Heart left ventricle (tissue), 16 donors: Measurements from ENCODE around the gene GPC6. TPM values are rescaled to one million over a fixed set of nuclear protein-coding genes. Genes with fewer than 3 reads are reported as not detected.
"Not testable (repeated sequence)": the region's sequence is repeated elsewhere in the genome, so short reads cannot be mapped to it uniquely, and the experiment has no call there.

ENCODE experiments used
- ATAC-seq, 4 donors: fragments of 200-7000 bp; cut with Tn5 transposase; one replicate each; pipeline ENCODE4 v1.9.1; 2020 to 2022; ENCODE audit warnings: moderate library complexity in 4 of 4, mild to moderate bottlenecking in 3 of 4, moderate number of reproducible peaks in 1 of 4
- DNase-seq, 5 donors: peaks; one replicate each; pipeline ENCODE4 v3.0.0-alpha.2; 2020
- H3K27ac ChIP-seq, 12 donors: fragments of 200-600 bp; sonication (generic) in 4 of 12; one replicate each; pipeline versions ENCODE4 v1.5.0 to v1.8.0; 2016 to 2022; ENCODE audit warnings: mild to moderate bottlenecking in 2 of 12
- H3K27me3 ChIP-seq, 9 donors: fragments of 200-600 bp; sonication (generic) in 2 of 9; one replicate each; pipeline versions ENCODE4 v1.5.1 to v1.8.0; 2016 to 2022; ENCODE audit warnings: mild to moderate bottlenecking in 3 of 9
- H3K36me3 ChIP-seq, 9 donors: fragments of 200-600 bp; sonication (generic) in 2 of 9; one replicate each; pipeline versions ENCODE4 v1.5.0 to v1.8.0; 2018 to 2022; ENCODE audit warnings: mild to moderate bottlenecking in 2 of 9
- H3K4me1 ChIP-seq, 12 donors: fragments of 200-600 bp; sonication (generic) in 4 of 12; one replicate each; pipeline versions ENCODE4 v1.5.0 to v1.8.0; 2016 to 2022; ENCODE audit warnings: mild to moderate bottlenecking in 3 of 12
- H3K4me3 ChIP-seq, 12 donors: fragments of 200-600 bp; sonication (generic) in 4 of 12; one replicate each; pipeline versions ENCODE4 v1.5.0 to v1.8.0; 2017 to 2022; ENCODE audit warnings: mild to moderate bottlenecking in 9 of 12, moderate library complexity in 4 of 12
- H3K9me3 ChIP-seq, 12 donors: fragments of 200-600 bp; sonication (generic) in 4 of 12; one replicate each; pipeline versions ENCODE4 v1.5.0 to v1.8.0; 2016 to 2022; ENCODE audit warnings: mild to moderate bottlenecking in 1 of 12
- POLR2A ChIP-seq, 2 donors: fragments of 450-650 bp; IDR thresholded peaks; one replicate each; pipeline ENCODE4 v1.6.1; 2017; ENCODE audit warnings: antibody characterized with exemption in 2 of 2, mild to moderate bottlenecking in 2 of 2, moderate library complexity in 2 of 2
- WGBS, 4 donors: extraction: QIAGEN DNeasy Blood & Tissue Kit in 2 of 4; methylation state at CpG; one replicate each; pipeline versions ENCODE4 v1.1.5 to v1.1.7; 2013 to 2018; 5-methylcytosine and 5-hydroxymethylcytosine counted together
- intact Hi-C, 10 donors: fragments of 100-400 bp; cut with DNase I; formaldehyde crosslinking; loops; one replicate each; pipeline versions ENCODE4 v1.11.1 to v1.14.2; 2022
- polyA plus RNA-seq, 2 donors: library from polyadenylated mRNA; stranded (reverse); fragments of 200-250 nt; gene quantifications; one replicate each; pipeline ENCODE4 v1.2.3, GENCODE V29; 2013
- total RNA-seq, 9 donors: library from RNA; depleted of rRNA in 2 of 9; stranded (reverse); fragments of >200 nt in 2 of 9; fragmentation: NEBNext Ultra II Directional in 3 of 9; extraction: Animal tissue kit (Norgen Biotek cat#: 25700) in 3 of 9; gene quantifications; one replicate each; pipeline versions ENCODE4 v1.1.0 to v1.2.4, GENCODE V29; 2016 to 2023
- TF ChIP-seq, protein P1 (sequence below), 12 donors: fragments of 200-600 bp; sonication (generic) in 4 of 12; IDR thresholded peaks; one replicate each; pipeline versions ENCODE4 v1.5.0 to v1.8.0; 2018 to 2022; ENCODE audit warnings: antibody characterized with exemption in 12 of 12, mild to moderate bottlenecking in 5 of 12
- donor health status: ischemic (EF 13 %, LVEDD 7.1; RV severe dilation, severe dysfunction).
- donor health status: healthy with polysubstance abuse.
- donor health status: DM: no; HTN: yes; CAD: no.
- donor health status: DM: no; HTN: no; CAD: no.
- donor health status: ischemic (EF 25% LVEDD 6.9; RV normal size, moderate dysfunction).
- donor health status: ischemic (EF 25% LVEDD 5.7; RV mildly dilated, moderate dysfunction).
- donor health status: healthy.
- donor health status: DM: yes; HTN: yes; CAD: no.
- donor health status: ischemic (EF 35%, LVEDD 5.7; RV mildly dilated, moderate dysfunction).
- donor health status: nonischemic (EF 11% LVEDD 7.7; RV severe dilation, severe dysfunction).
- donor health status: DM: yes; HTN: yes; CAD: no.
- donor health status: PGD.
- donor health status: ischemic (EF 29% LVEDD 5.4; RV normal size, mild dysfunction).
- donor health status: nonischemic (EF 23%, LVEDD 6.1; RV moderate dilation, normal function).

The GPC6 gene
- total and polyA plus RNA-seq, 11 donors: 0.08 to 6.2 (median 2.0) TPM

GRCh38 chr13:94204163-94204562 lies 977.6 kb downstream of the GPC6 start:
- DNase-seq (no peak), ATAC-seq (no peak)
- TF ChIP-seq, protein P1, sequence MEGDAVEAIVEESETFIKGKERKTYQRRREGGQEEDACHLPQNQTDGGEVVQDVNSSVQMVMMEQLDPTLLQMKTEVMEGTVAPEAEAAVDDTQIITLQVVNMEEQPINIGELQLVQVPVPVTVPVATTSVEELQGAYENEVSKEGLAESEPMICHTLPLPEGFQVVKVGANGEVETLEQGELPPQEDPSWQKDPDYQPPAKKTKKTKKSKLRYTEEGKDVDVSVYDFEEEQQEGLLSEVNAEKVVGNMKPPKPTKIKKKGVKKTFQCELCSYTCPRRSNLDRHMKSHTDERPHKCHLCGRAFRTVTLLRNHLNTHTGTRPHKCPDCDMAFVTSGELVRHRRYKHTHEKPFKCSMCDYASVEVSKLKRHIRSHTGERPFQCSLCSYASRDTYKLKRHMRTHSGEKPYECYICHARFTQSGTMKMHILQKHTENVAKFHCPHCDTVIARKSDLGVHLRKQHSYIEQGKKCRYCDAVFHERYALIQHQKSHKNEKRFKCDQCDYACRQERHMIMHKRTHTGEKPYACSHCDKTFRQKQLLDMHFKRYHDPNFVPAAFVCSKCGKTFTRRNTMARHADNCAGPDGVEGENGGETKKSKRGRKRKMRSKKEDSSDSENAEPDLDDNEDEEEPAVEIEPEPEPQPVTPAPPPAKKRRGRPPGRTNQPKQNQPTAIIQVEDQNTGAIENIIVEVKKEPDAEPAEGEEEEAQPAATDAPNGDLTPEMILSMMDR (IDR thresholded peaks at IDR 0.05): no peak
- TF ChIP-seq POLR2A (IDR thresholded peaks at IDR 0.05): no peak
- no peak overlapping the region for H3K4me3 ChIP-seq
- H3K27me3 ChIP-seq: no peaks in the 10 kb centered on the region
- H3K27ac ChIP-seq: no peak overlapping the region
- no peaks in the 10 kb centered on the region for H3K9me3 ChIP-seq
- H3K4me1 ChIP-seq: no peaks in the 10 kb centered on the region
- intact Hi-C loops: loop anchor here in 1 of 10 donors (5.0 kb wide), 1 partner anchor 48 kb away; no protein-coding TSS in a partner anchor
- no peaks in the 10 kb centered on the region for H3K36me3 ChIP-seq
- 84 to 89% (median 86%) methylated on average over 2 of the region's 2 CpGs for WGBS, 4 donors

DNA sequence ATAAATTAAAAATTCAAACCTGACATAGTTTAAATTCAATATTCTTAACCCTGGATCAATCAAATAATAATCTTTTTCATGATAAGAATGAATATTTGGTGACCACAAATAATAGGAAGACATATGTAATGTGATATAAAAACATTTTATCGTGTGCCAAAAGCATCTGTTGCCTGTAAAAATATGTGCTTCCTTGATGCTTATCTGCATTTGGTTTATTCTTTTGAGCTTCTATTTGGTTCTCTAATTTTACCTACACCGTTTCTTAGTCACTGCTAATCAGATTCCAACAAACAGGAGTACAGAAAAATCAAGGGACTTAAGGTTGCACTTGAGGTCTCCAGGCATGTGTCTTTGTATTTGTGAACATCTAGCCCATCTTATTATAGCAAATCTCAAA lies 978.3 kb downstream of the GPC6 start:
- H3K4me1 ChIP-seq: no peaks in the 10 kb centered on the region
- TF ChIP-seq POLR2A (IDR thresholded peaks at IDR 0.05): no peak
- TF ChIP-seq, protein P1 (IDR thresholded peaks at IDR 0.05): no peak
- ATAC-seq (no peak), DNase-seq (no peak)
- no peaks in the 10 kb centered on the region for H3K27me3 ChIP-seq
- 63 to 65% (median 63%) methylated on average over 2 of the region's 2 CpGs for WGBS, 4 donors
- no peaks in the 10 kb centered on the region for H3K36me3 ChIP-seq
- no peak overlapping the region for H3K4me3 ChIP-seq
- no peaks in the 10 kb centered on the region for H3K9me3 ChIP-seq
- intact Hi-C loops: loop anchor here in 1 of 10 donors (5.0 kb wide), 1 partner anchor 47 kb away; no protein-coding TSS in a partner anchor
- no peak overlapping the region for H3K27ac ChIP-seq

DNA sequence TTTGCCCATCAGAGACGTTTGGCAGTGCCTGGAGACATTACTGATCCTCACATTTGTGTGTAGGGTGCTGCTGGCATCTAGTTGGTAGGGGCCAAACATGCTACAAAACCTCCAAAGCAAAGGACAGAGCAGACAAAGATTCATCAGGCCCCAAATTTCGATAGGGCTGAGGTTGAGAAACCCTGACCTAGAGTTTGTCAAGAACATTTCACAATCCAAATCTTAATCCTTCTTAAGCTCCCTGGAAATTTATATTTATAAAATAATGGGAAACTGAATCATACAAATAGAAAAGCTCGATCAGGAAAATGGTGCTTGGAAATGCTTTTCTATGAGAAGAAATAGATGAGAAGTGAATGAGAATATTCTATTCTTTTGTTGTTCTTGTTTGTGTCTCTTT lies 979.3 kb downstream of the GPC6 start:
- WGBS, 4 donors: 78 to 86% (median 81%) methylated on average over 3 of the region's 3 CpGs
- DNase-seq: no peak
- intact Hi-C loops: no loop called here
- Histone ChIP-seq H3K4me1 (no peaks in the 10 kb centered on the region), H3K27ac (no peak overlapping the region), H3K27me3 (no peaks in the 10 kb centered on the region), H3K36me3 (no peaks in the 10 kb centered on the region), H3K9me3 (no peaks in the 10 kb centered on the region), H3K4me3 (no peak overlapping the region)
- ATAC-seq: no peak
- TF ChIP-seq, protein P1 (IDR thresholded peaks at IDR 0.05): no peak
- no peak for TF ChIP-seq POLR2A (IDR thresholded peaks at IDR 0.05)

- no peaks in the 10 kb centered on the region for H3K4me1 ChIP-seq
- H3K36me3 ChIP-seq: no peaks in the 10 kb centered on the region
- no peaks in the 10 kb centered on the region for H3K9me3 ChIP-seq
- TF ChIP-seq, protein P1 (IDR thresholded peaks at IDR 0.05): no peak
- TF ChIP-seq POLR2A (IDR thresholded peaks at IDR 0.05): no peak
- ATAC-seq: no peak
- no peak overlapping the region for H3K4me3 ChIP-seq
- no peak for DNase-seq
- H3K27ac ChIP-seq: no peak overlapping the region
- intact Hi-C loops: no loop called here
- H3K27me3 ChIP-seq: no peaks in the 10 kb centered on the region
Observed at GRCh38 chr13:94209117-94209516, 982.5 kb downstream of the GPC6 start.

GRCh38 chr13:94209913-94210312 lies 983.3 kb downstream of the GPC6 start:
- DNase-seq, H3K27ac ChIP-seq, ATAC-seq, H3K4me3 ChIP-seq, H3K9me3 ChIP-seq, intact Hi-C loops, H3K27me3 ChIP-seq, H3K4me1 ChIP-seq, H3K36me3 ChIP-seq: not testable (repeated sequence)
- WGBS, 4 donors: 94 to 97% (median 96%) methylated on average over 4 of the region's 4 CpGs
